ENCODE results near the gene RAB22A.

- TF ChIP-seq CTCF (conservative IDR thresholded peaks at IDR 0.05 in 1 of 2, IDR thresholded peaks at IDR 0.05 in 1 of 2; ENCODE audit: extremely low read depth in 1 of 2, insufficient read depth in 1 of 2, low read depth in 1 of 2, low read length in 2 of 2) (no peak), EZH2 (IDR thresholded peaks at IDR 0.05; ENCODE audit: borderline replicate concordance, low read length) (no peak)
Measured at GRCh38 chr20:58377766-58378401, 68.4 kb downstream of the RAB22A start.

Data from mammary epithelial cell (primary cell).